HG03060 (cell line): ENCODE data around the gene LHX5.

Experiments used
- ATAC-seq: cut with Tn5 transposase; IDR thresholded peaks from one replicate; pipeline ENCODE4 v1.9.1; 2021; ENCODE audit warnings: low read depth, moderate number of reproducible peaks; ENCODE audit not compliant: unreplicated experiment

Gene LHX5

GRCh38 chr12:113478351-113479011 is 6.8 kb upstream of the LHX5 start:
- no peak for ATAC-seq

GRCh38 chr12:113477842-113478215 is 6.2 kb upstream of the LHX5 start:
- no peak for ATAC-seq

- no peak for ATAC-seq
Measured at GRCh38 chr12:113477171-113477841, 5.6 kb upstream of the LHX5 start.

- ATAC-seq = no peak
Measured at GRCh38 chr12:113476176-113476986, 4.7 kb upstream of the LHX5 start.

GRCh38 chr12:113475451-113476175 is 3.9 kb upstream of the LHX5 start:
- no peak for ATAC-seq

- ATAC-seq = no peak
Measured at GRCh38 chr12:113474635-113475436, 3.2 kb upstream of the LHX5 start.

GRCh38 chr12:113473942-113474341 is 2.3 kb upstream of the LHX5 start:
- ATAC-seq = no peak

GRCh38 chr12:113473400-113473799 is 1.7 kb upstream of the LHX5 start:
- ATAC-seq = no peak

- ATAC-seq = no peak
Measured at GRCh38 chr12:113472191-113473121, 785 bp upstream of the LHX5 start.

- no peak for ATAC-seq
Measured at GRCh38 chr12:113470871-113471618, 626 bp downstream of the LHX5 start.

GRCh38 chr12:113469949-113470743 is 1.5 kb downstream of the LHX5 start:
- ATAC-seq = no peak

GRCh38 chr12:113469224-113469948 is 2.3 kb downstream of the LHX5 start:
- ATAC-seq = no peak

GRCh38 chr12:113468365-113469223 is 3.1 kb downstream of the LHX5 start:
- ATAC-seq = no peak

- ATAC-seq = no peak
Measured at GRCh38 chr12:113467502-113468364, 3.9 kb downstream of the LHX5 start.

GRCh38 chr12:113467142-113467501 is 4.5 kb downstream of the LHX5 start:
- ATAC-seq = no peak
